ENCODE measurements around the gene FLYWCH2. TPM values are rescaled to one million over a fixed set of nuclear protein-coding genes. Genes with fewer than 3 reads are reported as not detected.

Gene FLYWCH2
- total and polyA plus RNA-seq, 10 donors, result 27.5 to 98.6 (median 49.0) TPM

DNA sequence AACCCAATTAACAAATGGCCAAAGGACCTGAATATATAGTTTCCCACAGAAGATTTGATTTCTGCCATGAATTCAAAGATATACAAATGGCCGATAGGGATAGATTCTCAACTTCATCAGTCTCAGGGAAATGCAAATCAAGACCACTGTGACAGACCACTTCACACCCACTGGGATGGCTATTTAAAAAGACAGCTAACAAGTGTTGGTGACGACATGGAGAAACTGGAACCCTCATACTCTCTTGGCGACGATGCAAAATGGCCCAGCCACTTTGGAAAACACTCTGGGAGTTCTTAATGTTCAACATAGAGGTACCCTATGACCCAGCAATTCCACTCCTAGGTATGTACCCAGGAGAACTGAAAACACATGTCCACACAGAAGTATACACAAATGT lies 63.6 kb downstream of the FLYWCH2 start:
- no peaks in the 10 kb centered on the region for H3K9me3 ChIP-seq
- H3K36me3 ChIP-seq, result peaks cover 0 to 65% (median 27%) of the 10 kb centered on the region in 6 donors
- no peak overlapping the region for H3K27ac ChIP-seq
- no peaks in the 10 kb centered on the region for H3K4me1 ChIP-seq
- TF ChIP-seq POLR2AphosphoS5 (IDR thresholded peaks at IDR 0.05) (no peak), POLR2A (IDR thresholded peaks at IDR 0.05) (no peak)
- TF ChIP-seq, protein P1, sequence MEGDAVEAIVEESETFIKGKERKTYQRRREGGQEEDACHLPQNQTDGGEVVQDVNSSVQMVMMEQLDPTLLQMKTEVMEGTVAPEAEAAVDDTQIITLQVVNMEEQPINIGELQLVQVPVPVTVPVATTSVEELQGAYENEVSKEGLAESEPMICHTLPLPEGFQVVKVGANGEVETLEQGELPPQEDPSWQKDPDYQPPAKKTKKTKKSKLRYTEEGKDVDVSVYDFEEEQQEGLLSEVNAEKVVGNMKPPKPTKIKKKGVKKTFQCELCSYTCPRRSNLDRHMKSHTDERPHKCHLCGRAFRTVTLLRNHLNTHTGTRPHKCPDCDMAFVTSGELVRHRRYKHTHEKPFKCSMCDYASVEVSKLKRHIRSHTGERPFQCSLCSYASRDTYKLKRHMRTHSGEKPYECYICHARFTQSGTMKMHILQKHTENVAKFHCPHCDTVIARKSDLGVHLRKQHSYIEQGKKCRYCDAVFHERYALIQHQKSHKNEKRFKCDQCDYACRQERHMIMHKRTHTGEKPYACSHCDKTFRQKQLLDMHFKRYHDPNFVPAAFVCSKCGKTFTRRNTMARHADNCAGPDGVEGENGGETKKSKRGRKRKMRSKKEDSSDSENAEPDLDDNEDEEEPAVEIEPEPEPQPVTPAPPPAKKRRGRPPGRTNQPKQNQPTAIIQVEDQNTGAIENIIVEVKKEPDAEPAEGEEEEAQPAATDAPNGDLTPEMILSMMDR (IDR thresholded peaks at IDR 0.05 in 8 of 11, conservative IDR thresholded peaks at IDR 0.05 in 3 of 11), result no peak
- H3K4me3 ChIP-seq, result no peak overlapping the region
- WGBS, 5 donors, result 86 to 98% (median 95%) methylated on average over 4 of the region's 4 CpGs
- DNase-seq, result no peak
- no peaks in the 10 kb centered on the region for H3K27me3 ChIP-seq (replicated peaks in 1 of 7)
- intact Hi-C loops (cut with DNase I; ENCODE audit: low total_unique reads), result no loop called here

Other genes starting within 250 kb of the FLYWCH2 start
- 10 to 100 TPM; 20.5 to 32.1 (median 28.2) TPM for gene KCTD5, start 200.7 kb upstream of the FLYWCH2 start, total RNA-seq
- 10 to 100 TPM; 13.1 to 24.1 (median 19.2) TPM for gene KCTD5, start 200.7 kb upstream of the FLYWCH2 start, polyA plus RNA-seq
- gene PRSS27, start 163.0 kb upstream of the FLYWCH2 start, total RNA-seq, result 1 to 10 TPM in 6 of 7 donors, under 1 TPM in 1; 0.84 to 2.1 (median 1.2) TPM
- 1 to 10 TPM; 1.2 to 1.5 (median 1.2) TPM for gene PRSS27, start 163.0 kb upstream of the FLYWCH2 start, polyA plus RNA-seq
- gene SRRM2, start 130.6 kb upstream of the FLYWCH2 start, total RNA-seq, result 100 to 1,000 TPM; 590 to 922 (median 875) TPM
- 1,000 to 10,000 TPM in 1 of 3 donors, 100 to 1,000 TPM in 2; 239 to 1,169 (median 672) TPM for gene SRRM2, start 130.6 kb upstream of the FLYWCH2 start, polyA plus RNA-seq
- gene ELOB, start 105.9 kb upstream of the FLYWCH2 start, total RNA-seq, result 100 to 1,000 TPM; 128 to 467 (median 134) TPM
- gene ELOB, start 105.9 kb upstream of the FLYWCH2 start, polyA plus RNA-seq, result 100 to 1,000 TPM; 233 to 378 (median 247) TPM
- under 1 TPM in 2 of 7 donors, not detected in 5; 0.32 to 0.67 TPM for gene PRSS33, start 95.7 kb upstream of the FLYWCH2 start, total RNA-seq
- gene PRSS33, start 95.7 kb upstream of the FLYWCH2 start, polyA plus RNA-seq, result under 1 TPM in 1 of 3 donors, not detected in 2; 0.03 TPM
- not detected for gene PRSS41, start 84.7 kb upstream of the FLYWCH2 start, total RNA-seq
- gene PRSS41, start 84.7 kb upstream of the FLYWCH2 start, polyA plus RNA-seq, result not detected
- gene PRSS21, start 66.0 kb upstream of the FLYWCH2 start, total RNA-seq, result 1 to 10 TPM in 6 of 7 donors, under 1 TPM in 1; 0.81 to 4.9 (median 1.5) TPM
- 1 to 10 TPM in 2 of 3 donors, under 1 TPM in 1; 0.49 to 3.4 (median 1.8) TPM for gene PRSS21, start 66.0 kb upstream of the FLYWCH2 start, polyA plus RNA-seq
- 1 to 10 TPM in 5 of 7 donors, under 1 TPM in 1, not detected in 1; 0.79 to 3.8 (median 1.5) TPM for gene ZG16B, start 52.9 kb upstream of the FLYWCH2 start, total RNA-seq
- 1 to 10 TPM in 2 of 3 donors, under 1 TPM in 1; 0.73 to 1.6 (median 1.5) TPM for gene ZG16B, start 52.9 kb upstream of the FLYWCH2 start, polyA plus RNA-seq
- gene PRSS22, start 25.0 kb upstream of the FLYWCH2 start, total RNA-seq, result under 1 TPM in 1 of 7 donors, not detected in 6; 0.60 TPM
- gene PRSS22, start 25.0 kb upstream of the FLYWCH2 start, polyA plus RNA-seq, result under 1 TPM in 2 of 3 donors, not detected in 1; 0.19 to 0.33 TPM
- gene FLYWCH1, start 28.7 kb downstream of the FLYWCH2 start, total RNA-seq, result 10 to 100 TPM; 34.8 to 79.3 (median 57.0) TPM
- gene FLYWCH1, start 28.7 kb downstream of the FLYWCH2 start, polyA plus RNA-seq, result 10 to 100 TPM; 14.0 to 47.0 (median 43.9) TPM
- 1 to 10 TPM in 1 of 7 donors, under 1 TPM in 1, not detected in 5; 0.40 to 1.0 TPM for gene KREMEN2, start 81.1 kb downstream of the FLYWCH2 start, total RNA-seq
- gene KREMEN2, start 81.1 kb downstream of the FLYWCH2 start, polyA plus RNA-seq, result 1 to 10 TPM in 1 of 3 donors, under 1 TPM in 2; 0.41 to 1.2 (median 0.42) TPM
- gene PAQR4, start 86.1 kb downstream of the FLYWCH2 start, total RNA-seq, result 1 to 10 TPM; 3.3 to 9.0 (median 6.4) TPM
- 1 to 10 TPM; 2.1 to 7.1 (median 6.3) TPM for gene PAQR4, start 86.1 kb downstream of the FLYWCH2 start, polyA plus RNA-seq
- 1 to 10 TPM; 3.3 to 9.6 (median 5.6) TPM for gene PKMYT1, start 97.2 kb downstream of the FLYWCH2 start, total RNA-seq
- gene PKMYT1, start 97.2 kb downstream of the FLYWCH2 start, polyA plus RNA-seq, result 10 to 100 TPM in 1 of 3 donors, 1 to 10 TPM in 2; 3.9 to 11.3 (median 6.8) TPM
- 1 to 10 TPM in 2 of 7 donors, under 1 TPM in 5; 0.24 to 1.7 (median 0.56) TPM for gene CLDN9, start 129.7 kb downstream of the FLYWCH2 start, total RNA-seq
- under 1 TPM; 0.06 to 0.37 (median 0.16) TPM for gene CLDN9, start 129.7 kb downstream of the FLYWCH2 start, polyA plus RNA-seq
- not detected for gene CLDN6, start 135.0 kb downstream of the FLYWCH2 start, total RNA-seq
- not detected for gene CLDN6, start 135.0 kb downstream of the FLYWCH2 start, polyA plus RNA-seq
- gene TNFRSF12A, start 137.2 kb downstream of the FLYWCH2 start, total RNA-seq, result 10 to 100 TPM in 3 of 7 donors, 1 to 10 TPM in 4; 2.0 to 26.1 (median 7.5) TPM
- gene TNFRSF12A, start 137.2 kb downstream of the FLYWCH2 start, polyA plus RNA-seq, result 10 to 100 TPM in 1 of 3 donors, 1 to 10 TPM in 2; 7.7 to 16.5 (median 8.3) TPM
- gene HCFC1R1, start 140.7 kb downstream of the FLYWCH2 start, total RNA-seq, result 10 to 100 TPM; 15.5 to 30.8 (median 21.6) TPM
- gene HCFC1R1, start 140.7 kb downstream of the FLYWCH2 start, polyA plus RNA-seq, result 10 to 100 TPM; 60.5 to 74.5 (median 62.8) TPM
- 10 to 100 TPM; 19.3 to 30.4 (median 26.3) TPM for gene THOC6, start 140.8 kb downstream of the FLYWCH2 start, total RNA-seq
- 10 to 100 TPM; 40.7 to 57.2 (median 41.0) TPM for gene THOC6, start 140.8 kb downstream of the FLYWCH2 start, polyA plus RNA-seq
- under 1 TPM in 4 of 7 donors, not detected in 3; 0.30 to 0.77 (median 0.32) TPM for gene BICDL2, start 153.7 kb downstream of the FLYWCH2 start, total RNA-seq
- gene BICDL2, start 153.7 kb downstream of the FLYWCH2 start, polyA plus RNA-seq, result under 1 TPM; 0.03 to 0.22 (median 0.15) TPM
- gene MMP25, start 163.3 kb downstream of the FLYWCH2 start, total RNA-seq, result 100 to 1,000 TPM in 4 of 7 donors, 10 to 100 TPM in 3; 24.3 to 282 (median 113) TPM
- gene MMP25, start 163.3 kb downstream of the FLYWCH2 start, polyA plus RNA-seq, result 10 to 100 TPM in 2 of 3 donors, 1 to 10 TPM in 1; 2.7 to 45.0 (median 41.9) TPM
- 100 to 1,000 TPM; 171 to 414 (median 309) TPM for gene IL32, start 182.4 kb downstream of the FLYWCH2 start, total RNA-seq
- 100 to 1,000 TPM; 256 to 624 (median 277) TPM for gene IL32, start 182.4 kb downstream of the FLYWCH2 start, polyA plus RNA-seq
- under 1 TPM in 1 of 7 donors, not detected in 6; 0.85 TPM for gene ZSCAN10, start 216.1 kb downstream of the FLYWCH2 start, total RNA-seq
- under 1 TPM in 2 of 3 donors, not detected in 1; 0.02 to 0.06 TPM for gene ZSCAN10, start 216.1 kb downstream of the FLYWCH2 start, polyA plus RNA-seq
- 10 to 100 TPM in 1 of 7 donors, 1 to 10 TPM in 6; 4.1 to 10.4 (median 5.3) TPM for gene ZNF205, start 229.4 kb downstream of the FLYWCH2 start, total RNA-seq
- gene ZNF205, start 229.4 kb downstream of the FLYWCH2 start, polyA plus RNA-seq, result 10 to 100 TPM in 1 of 3 donors, 1 to 10 TPM in 2; 3.5 to 14.2 (median 6.9) TPM